Fibroblast of skin of left quadriceps (primary cell): ENCODE measurements around the gene TPM3.
A peak's percentile ranks its signal among the peaks of the same experiment; 100 is the strongest.
"Not testable (repeated sequence)": the region's sequence is repeated elsewhere in the genome, so short reads cannot be mapped to it uniquely, and the experiment has no call there.

Source experiments
- DNase-seq, 2 experiments: peaks; one replicate each; pipeline ENCODE4 v3.0.0-alpha.2; 2013; ENCODE audit warnings: low read depth in 2 of 2

TPM3 gene

DNA sequence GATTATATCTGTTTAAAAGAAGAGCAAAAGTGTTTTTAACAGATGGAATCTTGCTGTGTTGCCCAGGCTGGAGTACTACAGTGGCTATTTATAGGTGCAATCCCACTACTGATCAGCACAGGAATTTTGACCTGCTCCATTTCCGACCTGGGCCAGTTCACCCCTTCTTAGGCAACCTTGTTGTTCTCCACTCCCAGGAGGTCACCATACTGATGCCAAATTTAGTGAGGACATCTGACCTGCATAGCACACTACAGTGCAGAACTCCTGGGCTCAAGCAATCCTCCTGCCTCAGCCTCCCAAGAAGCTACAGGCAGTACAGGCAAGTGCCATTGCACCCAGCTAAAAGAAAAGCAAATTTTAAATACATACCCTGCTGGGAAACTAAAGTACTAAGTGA lies 25.7 kb downstream of the TPM3 start:
- DNase-seq = no peak

- no peak for DNase-seq
These were observed 32.3 kb downstream of the TPM3 start for GRCh38 chr1:154159554-154159953.

DNA sequence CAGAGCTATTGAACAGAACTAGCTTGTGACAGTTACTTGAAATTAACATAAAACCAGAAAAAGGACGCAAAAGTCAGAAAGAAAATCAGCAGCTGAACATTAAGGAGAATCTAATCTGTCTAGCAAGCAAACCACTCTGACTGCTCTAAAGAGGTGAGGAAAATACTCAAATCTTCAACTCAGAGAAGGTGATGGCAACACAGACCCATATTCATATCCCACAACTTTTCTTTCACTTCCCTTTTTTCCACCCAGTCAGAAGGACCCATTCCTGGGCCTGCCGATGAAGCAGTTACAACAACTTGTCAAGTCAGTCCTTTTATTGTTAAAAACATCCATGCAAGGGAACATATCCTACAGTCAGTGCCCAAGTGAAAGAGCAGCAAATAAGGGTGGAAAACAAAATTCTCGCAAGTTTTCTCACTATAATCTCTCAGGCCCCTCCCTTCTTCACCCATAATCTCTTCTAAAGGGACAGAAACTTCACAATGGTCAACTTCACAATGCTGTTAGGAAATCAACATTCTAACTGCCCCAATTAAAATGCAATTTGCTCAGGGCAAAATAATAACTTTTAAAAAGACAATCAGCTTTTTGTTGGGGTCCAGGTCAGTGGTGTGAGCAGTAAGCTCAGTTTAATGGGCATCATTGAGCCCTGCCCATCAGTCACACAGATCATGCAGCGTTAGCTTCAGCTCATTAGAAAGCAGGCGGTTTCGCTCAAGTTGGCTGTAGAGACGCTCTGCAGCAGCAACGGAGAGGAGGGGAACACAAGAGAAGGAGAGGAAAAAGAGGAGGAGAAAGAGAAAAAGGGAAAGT lies 33.4 kb downstream of the TPM3 start:
- DNase-seq = no peak

- no peak for DNase-seq
These were observed 34.2 kb downstream of the TPM3 start for GRCh38 chr1:154157520-154158306.

DNA sequence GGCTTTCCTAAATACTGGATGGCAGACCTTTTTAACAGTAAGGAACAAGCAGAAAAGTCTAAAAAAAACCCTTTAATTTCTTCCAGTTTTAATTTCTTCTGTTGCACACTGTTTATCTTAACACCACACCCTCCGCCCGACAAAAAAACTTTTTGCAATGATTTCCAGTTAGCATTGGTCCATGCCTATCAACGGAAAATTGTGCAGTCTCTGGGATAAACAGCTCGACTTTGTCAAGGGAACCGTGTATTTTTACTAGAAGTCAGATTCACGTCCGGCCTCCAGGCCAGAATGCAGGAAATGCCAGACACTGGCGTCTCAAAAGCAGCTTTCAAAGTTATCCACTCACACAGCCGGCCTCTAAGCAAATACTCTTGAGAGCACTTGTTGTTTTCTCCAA lies 36.6 kb downstream of the TPM3 start:
- DNase-seq = no peak

GRCh38 chr1:154154534-154155191 lies 37.2 kb downstream of the TPM3 start, which contains the start of gene NUP210L:
NUP210L (minus strand) TSS chr1:154155073.
- no peak for DNase-seq

GRCh38 chr1:154154053-154154452 lies 37.8 kb downstream of the TPM3 start:
- DNase-seq = no peak

- DNase-seq = peak in 1 of 2 experiments; percentile 5
These were observed 40.6 kb downstream of the TPM3 start for GRCh38 chr1:154151311-154151710.

DNA sequence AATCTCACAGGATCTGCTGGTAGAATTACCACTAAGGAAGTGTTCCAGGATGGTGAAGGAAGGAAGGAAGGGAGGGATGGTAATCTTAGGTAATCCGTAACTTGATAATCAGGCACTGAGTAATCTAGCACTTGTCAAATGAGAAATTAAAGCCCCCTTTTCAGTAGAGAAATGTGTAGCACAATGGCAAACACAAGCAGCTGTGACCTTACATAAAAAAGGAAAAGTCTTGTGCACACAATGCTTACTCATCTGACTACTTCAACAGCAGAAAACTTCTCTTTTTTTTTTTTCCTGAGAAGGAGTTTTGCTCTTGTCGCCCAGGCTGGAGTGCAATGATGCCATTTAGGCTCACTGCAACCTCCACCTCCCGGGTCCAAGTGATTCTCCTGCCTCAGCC lies 43.1 kb downstream of the TPM3 start:
- DNase-seq = no peak

DNA sequence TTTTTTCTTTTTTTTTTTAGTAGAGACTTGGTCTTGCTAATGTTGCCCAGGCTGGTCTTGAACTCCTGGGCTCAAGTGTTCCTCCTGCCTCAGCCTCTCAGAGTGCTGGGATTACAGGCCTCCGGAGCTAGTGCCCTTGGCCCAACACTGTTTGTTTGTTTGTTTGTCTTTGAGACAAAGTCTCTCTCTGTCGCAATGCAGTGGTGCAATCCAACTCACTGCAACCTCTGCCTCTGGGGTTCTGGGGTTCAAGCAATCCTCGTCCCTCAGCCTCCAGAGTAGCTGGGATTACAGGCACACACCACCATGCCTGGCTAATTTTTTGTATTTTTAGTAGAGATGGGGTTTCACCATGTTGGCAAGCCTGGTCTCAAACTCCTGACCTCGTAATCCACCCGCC lies 44.4 kb downstream of the TPM3 start:
- not testable (repeated sequence) for DNase-seq

- no peak for DNase-seq
These were observed 45.9 kb downstream of the TPM3 start for GRCh38 chr1:154145986-154146385.

DNA sequence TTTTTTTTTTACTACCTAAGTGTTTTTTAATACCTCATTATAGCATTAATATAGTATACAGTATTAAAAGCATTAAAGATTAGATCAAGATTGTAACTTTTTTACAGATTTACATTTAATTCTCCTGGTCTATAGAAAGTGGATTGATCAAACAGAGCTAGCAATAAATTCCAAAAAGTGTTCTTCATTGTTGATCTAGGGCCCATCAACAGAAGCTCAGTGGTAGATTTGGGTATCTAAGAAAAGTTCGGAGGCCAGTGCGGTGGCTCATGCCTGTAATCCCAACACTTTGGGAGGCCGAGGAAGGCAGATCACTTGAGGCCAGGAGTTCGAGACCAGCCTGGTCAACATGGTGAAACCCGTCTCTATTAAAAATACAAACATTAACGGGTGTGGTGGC lies 49.5 kb downstream of the TPM3 start:
- no peak for DNase-seq

DNA sequence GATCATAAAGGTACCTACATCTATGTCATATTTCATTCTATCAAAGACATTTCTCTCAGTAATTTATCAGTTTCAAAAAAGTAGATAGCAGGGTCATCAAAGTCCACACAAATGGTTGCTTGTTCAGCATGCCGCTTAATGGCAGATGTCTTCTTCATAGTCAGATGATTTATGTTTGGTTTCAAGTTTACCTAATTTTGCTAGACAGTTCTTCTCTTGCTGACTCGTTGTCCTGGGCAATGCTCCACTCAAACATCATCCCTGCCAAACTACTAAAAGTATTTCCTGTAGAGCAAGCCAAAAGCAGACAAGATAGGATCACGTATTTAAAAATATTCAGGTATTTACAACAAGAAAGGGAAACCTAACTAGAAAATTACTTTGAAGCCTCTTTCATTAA lies 50.7 kb downstream of the TPM3 start:
- DNase-seq = peak in 1 of 2 experiments; percentile 7

DNA sequence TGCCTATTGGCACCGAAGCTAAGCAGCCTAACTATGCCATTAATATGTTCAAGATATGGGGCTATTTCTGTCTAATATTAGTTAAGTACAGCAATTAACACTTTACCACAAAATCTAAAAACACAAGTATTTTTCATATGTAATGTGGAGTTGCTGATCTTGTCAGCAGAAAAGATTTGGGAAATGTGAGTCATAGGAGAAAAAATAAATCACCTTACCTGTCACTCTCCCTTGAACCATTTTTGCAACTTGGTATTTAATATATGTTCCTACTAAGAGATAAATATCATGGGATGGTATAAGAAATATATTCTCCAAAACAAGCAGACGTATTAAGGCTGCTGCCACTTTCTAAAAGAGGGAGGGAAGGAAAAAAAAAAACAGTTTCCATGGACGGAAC lies 54.0 kb downstream of the TPM3 start:
- no peak for DNase-seq

GRCh38 chr1:154133256-154133655 lies 58.6 kb downstream of the TPM3 start:
- no peak for DNase-seq

DNA sequence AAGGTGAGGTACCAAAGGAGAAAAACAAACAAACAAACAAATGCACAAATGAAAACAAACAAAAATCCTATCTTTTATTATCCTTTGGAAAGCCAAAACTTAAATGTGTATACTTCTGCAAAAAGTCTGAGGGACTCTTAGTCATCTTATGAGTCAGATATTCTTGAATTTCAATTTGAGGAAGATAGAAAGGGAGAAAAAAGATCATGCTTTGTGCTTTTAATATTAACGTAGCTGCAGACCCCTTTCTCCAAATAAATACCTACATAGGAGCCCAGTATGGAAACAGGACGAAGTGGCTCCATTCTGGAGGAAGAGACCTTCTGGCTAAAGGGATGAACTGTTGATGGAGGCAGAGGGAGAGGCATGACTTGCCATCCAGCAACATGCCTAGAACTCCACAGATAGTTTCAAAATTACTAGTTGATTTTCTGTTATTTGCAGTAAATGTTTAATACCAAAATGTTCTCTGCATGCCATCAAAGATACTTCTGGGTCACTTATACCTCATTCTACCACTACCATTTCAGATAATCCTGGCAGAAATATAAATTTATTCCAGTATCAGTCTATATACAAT lies 62.4 kb downstream of the TPM3 start:
- no peak for DNase-seq

DNA sequence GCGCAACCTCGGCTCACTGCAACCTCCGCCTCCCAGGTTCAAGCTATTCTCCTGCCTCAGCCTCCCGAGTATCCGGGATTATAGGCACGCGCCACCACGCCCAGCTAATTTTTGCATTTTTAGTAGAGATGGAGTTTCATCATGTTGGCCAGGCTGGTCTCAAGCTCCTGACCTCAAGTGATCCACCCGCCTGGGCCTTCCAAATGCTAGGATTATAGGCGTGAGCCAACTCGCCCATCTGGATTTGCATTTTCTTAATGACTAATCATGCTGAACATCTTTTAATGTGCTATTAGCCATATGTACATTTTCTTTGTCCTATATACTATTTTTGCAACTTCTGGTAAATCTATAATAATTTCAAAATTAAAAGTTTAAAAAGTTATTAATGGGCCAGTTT lies 68.7 kb downstream of the TPM3 start:
- not testable (repeated sequence) for DNase-seq

DNA sequence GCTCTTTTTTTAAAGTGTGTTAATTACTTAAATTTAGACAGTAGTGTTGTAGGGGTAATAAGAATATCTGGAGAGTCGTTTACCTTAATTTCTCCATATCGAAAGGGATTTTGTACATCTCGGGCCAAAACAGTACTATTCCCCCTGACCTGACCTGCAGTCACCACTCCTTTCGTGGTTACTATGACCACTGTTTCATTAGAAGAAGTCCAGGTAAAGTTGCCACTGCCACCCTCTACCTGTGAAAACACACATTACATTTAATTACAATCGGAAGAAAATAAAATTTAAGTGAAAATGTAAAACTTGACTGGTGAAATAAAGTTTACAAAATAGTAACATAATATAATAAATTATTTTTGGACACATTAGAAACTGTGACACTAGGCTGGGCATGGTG lies 74.3 kb downstream of the TPM3 start:
- no peak for DNase-seq

DNA sequence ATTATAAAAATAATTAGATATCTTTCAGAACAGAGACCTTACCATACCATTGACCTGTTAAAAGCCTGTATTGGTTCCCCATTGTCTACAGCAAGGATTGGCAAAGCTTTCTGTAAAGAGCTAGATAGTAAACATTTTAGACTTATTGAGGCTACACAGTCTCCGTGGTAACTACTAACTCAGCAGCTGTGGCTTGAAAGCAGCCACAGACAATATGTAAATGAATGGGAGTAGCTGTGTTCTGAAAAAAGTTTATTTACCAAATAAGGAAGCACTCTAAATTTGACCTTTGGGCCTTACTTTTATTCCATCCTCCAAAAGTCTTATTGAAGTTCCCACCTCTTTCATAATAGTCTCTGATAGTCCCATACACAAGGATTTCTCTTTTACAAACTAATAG lies 76.7 kb downstream of the TPM3 start:
- no peak for DNase-seq
